ENCODE data around the gene IL9.

- TF ChIP-seq GATA3 (IDR thresholded peaks at IDR 0.05; ENCODE audit: low read depth, low read length), result no peak
- TF ChIP-seq GATA2 (IDR thresholded peaks at IDR 0.05; ENCODE audit: low read depth, low read length), result no peak
Observed at GRCh38 chr5:135880278-135880677, 15.4 kb downstream of the IL9 start.
